GM23248 (cell line): ENCODE measurements around the gene CEACAM1. TPM values are rescaled to one million over a fixed set of nuclear protein-coding genes. Genes with fewer than 3 reads are reported as not detected.

Experiments used
- DNase-seq: peaks from one replicate; pipeline ENCODE4 v3.0.0-alpha.2; 2015
- H2AFZ ChIP-seq: fragments of 200-600 bp; sonication (generic); 2 replicates; pipeline ENCODE4 v1.6.1; 2016; ENCODE audit warnings: antibody characterized with exemption
- H3F3A ChIP-seq: fragments of 200-600 bp; sonication (generic); 2 replicates; pipeline ENCODE4 v1.6.1; 2016; ENCODE audit warnings: mild to moderate bottlenecking, antibody characterized with exemption, mixed run types; ENCODE audit not compliant: insufficient read depth
- H3K27ac ChIP-seq: fragments of 200-600 bp; sonication (generic); 2 replicates; pipeline ENCODE4 v1.5.1; 2016; ENCODE audit warnings: mild to moderate bottlenecking
- H3K27me3 ChIP-seq: fragments of 200-600 bp; sonication (generic); replicated peaks from 2 replicates; pipeline ENCODE4 v1.6.1; 2016; ENCODE audit warnings: mild to moderate bottlenecking; ENCODE audit not compliant: insufficient read depth
- H3K36me3 ChIP-seq: fragments of 200-600 bp; sonication (generic); 2 replicates; pipeline ENCODE4 v1.6.1; 2016; ENCODE audit warnings: low read depth, mild to moderate bottlenecking
- H3K4me1 ChIP-seq: fragments of 200-600 bp; sonication (generic); 2 replicates; pipeline ENCODE4 v1.6.1; 2016; ENCODE audit warnings: mild to moderate bottlenecking; ENCODE audit not compliant: insufficient read depth
- H3K4me2 ChIP-seq: fragments of 200-600 bp; sonication (generic); one replicate; pipeline ENCODE4 v1.6.1; 2016; ENCODE audit warnings: mild to moderate bottlenecking; ENCODE audit not compliant: unreplicated experiment
- H3K4me3 ChIP-seq: fragments of 200-600 bp; sonication (generic); 2 replicates; pipeline ENCODE4 v1.5.1; 2016; ENCODE audit warnings: mild to moderate bottlenecking
- H3K79me2 ChIP-seq: fragments of 200-600 bp; sonication (generic); 2 replicates; pipeline ENCODE4 v1.6.1; 2016; ENCODE audit warnings: mild to moderate bottlenecking; ENCODE audit not compliant: insufficient read depth
- H3K9ac ChIP-seq: fragments of 200-600 bp; sonication (generic); 2 replicates; pipeline ENCODE4 v1.6.1; 2016; ENCODE audit warnings: mild to moderate bottlenecking
- H3K9me2 ChIP-seq: fragments of 200-600 bp; sonication (generic); 2 replicates; pipeline ENCODE4 v1.6.1; 2016; ENCODE audit warnings: mixed run types, mild to moderate bottlenecking, moderate library complexity; ENCODE audit not compliant: insufficient read depth
- H3K9me3 ChIP-seq: fragments of 200-600 bp; sonication (generic); one replicate; pipeline ENCODE4 v1.6.1; 2017; ENCODE audit warnings: low read depth
- H4K20me1 ChIP-seq: fragments of 200-600 bp; sonication (generic); 2 replicates; pipeline ENCODE4 v1.6.0; 2016; ENCODE audit not compliant: insufficient read depth
- EZH2 ChIP-seq: fragments of 200-600 bp; sonication (generic); IDR thresholded peaks from 2 replicates; pipeline ENCODE4 v1.6.1; 2018; ENCODE audit warnings: antibody characterized with exemption, mild to moderate bottlenecking; ENCODE audit not compliant: insufficient read depth, poor library complexity, severe bottlenecking
- EZH2phosphoT487 ChIP-seq: fragments of 200-600 bp; sonication (generic); IDR thresholded peaks from 2 replicates; pipeline ENCODE4 v1.6.1; 2018; ENCODE audit warnings: antibody characterized with exemption, moderate library complexity, mild to moderate bottlenecking, low read depth; ENCODE audit not compliant: insufficient read depth
- WGBS, 2 experiments: methylation state at CpG; one replicate each; pipeline ENCODE4 v1.1.6; 2015 to 2017; ENCODE audit warnings: low lambda C conversion rate in 2 of 2, low coverage in 1 of 2; ENCODE audit errors: missing lambda C conversion rate in 2 of 2; 5-methylcytosine and 5-hydroxymethylcytosine counted together
- in situ Hi-C: fragments of 300-500 bp; cut with MboI; formaldehyde crosslinking; loops from 2 replicates; pipeline ENCODE4 v1.15.0; 2020
- polyA plus RNA-seq: library from polyadenylated mRNA; unstranded; fragments of >200 nt; fragmentation: Nextera tagmentation; extraction: Ambion mirVana; gene quantifications from 2 replicates; pipeline ENCODE4 v1.2.1, GENCODE V29; 2016
- total RNA-seq: library from RNA; depleted of rRNA; stranded (reverse); fragments of >200 nt; shearing (Covaris generic); gene quantifications from 2 replicates; pipeline ENCODE4 v1.2.3, GENCODE V29; 2014

Gene CEACAM1
- total and polyA plus RNA-seq, 2 experiments from 2014 or later = not detected

GRCh38 chr19:42555801-42556200, 27.5 kb upstream of the CEACAM1 start:
- Histone ChIP-seq H3K4me1 (no peaks in the 10 kb centered on the region), H3K9me2 (no peaks in the 10 kb centered on the region), H3K4me3 (no peak overlapping the region), H3K36me3 (no peaks in the 10 kb centered on the region), H3F3A (no peaks in the 10 kb centered on the region), H3K27me3 (peaks cover 83% of the 10 kb centered on the region), H2AFZ (no peak overlapping the region), H3K27ac (no peak overlapping the region), H3K4me2 (no peak overlapping the region), H3K9me3 (no peaks in the 10 kb centered on the region), H3K9ac (no peak overlapping the region), H4K20me1 (no peaks in the 10 kb centered on the region), H3K79me2 (no peaks in the 10 kb centered on the region)
- no peak for DNase-seq
- WGBS, 2 experiments = 55 to 61% methylated on average over 8 to 10 of the region's 10 CpGs
- in situ Hi-C loops = no loop called here
- TF ChIP-seq EZH2phosphoT487 (no peak), EZH2 (no peak)

GRCh38 chr19:42555317-42555716, 27.0 kb upstream of the CEACAM1 start:
- H3K9me3 ChIP-seq = no peaks in the 10 kb centered on the region
- H3K4me3 ChIP-seq = no peak overlapping the region
- TF ChIP-seq EZH2phosphoT487 (no peak), EZH2 (no peak)
- H3K4me1 ChIP-seq = no peaks in the 10 kb centered on the region
- H3K27ac ChIP-seq = no peak overlapping the region
- WGBS, 2 experiments = 27 to 37% methylated on average over 5 of the region's 5 CpGs
- no peaks in the 10 kb centered on the region for H3K36me3 ChIP-seq
- no peaks in the 10 kb centered on the region for H3F3A ChIP-seq
- H3K9ac ChIP-seq = no peak overlapping the region
- H4K20me1 ChIP-seq = no peaks in the 10 kb centered on the region
- no peaks in the 10 kb centered on the region for H3K9me2 ChIP-seq
- in situ Hi-C loops = no loop called here
- no peaks in the 10 kb centered on the region for H3K79me2 ChIP-seq
- DNase-seq = no peak
- peaks cover 83% of the 10 kb centered on the region for H3K27me3 ChIP-seq
- no peak overlapping the region for H2AFZ ChIP-seq
- no peak overlapping the region for H3K4me2 ChIP-seq

GRCh38 chr19:42554046-42554575, 25.8 kb upstream of the CEACAM1 start:
- no peaks in the 10 kb centered on the region for H3F3A ChIP-seq
- no peaks in the 10 kb centered on the region for H4K20me1 ChIP-seq
- no peak overlapping the region for H3K4me3 ChIP-seq
- no peaks in the 10 kb centered on the region for H3K4me1 ChIP-seq
- DNase-seq = no peak
- H3K9me2 ChIP-seq = no peaks in the 10 kb centered on the region
- no peaks in the 10 kb centered on the region for H3K79me2 ChIP-seq
- TF ChIP-seq EZH2 = no peak
- no peak for TF ChIP-seq EZH2phosphoT487
- in situ Hi-C loops = no loop called here
- H3K9ac ChIP-seq = no peak overlapping the region
- peaks cover 81% of the 10 kb centered on the region for H3K27me3 ChIP-seq
- no peak overlapping the region for H3K4me2 ChIP-seq
- H3K27ac ChIP-seq = no peak overlapping the region
- 51 to 55% methylated on average over 3 of the region's 3 CpGs for WGBS, 2 experiments
- H3K36me3 ChIP-seq = no peaks in the 10 kb centered on the region
- no peak overlapping the region for H2AFZ ChIP-seq
- H3K9me3 ChIP-seq = no peaks in the 10 kb centered on the region

- Histone ChIP-seq H3F3A (no peaks in the 10 kb centered on the region), H3K4me2 (no peak overlapping the region), H3K9me3 (no peaks in the 10 kb centered on the region), H4K20me1 (no peaks in the 10 kb centered on the region), H3K4me3 (no peak overlapping the region), H3K27ac (no peak overlapping the region), H3K4me1 (no peaks in the 10 kb centered on the region), H2AFZ (no peak overlapping the region), H3K9ac (no peak overlapping the region), H3K36me3 (no peaks in the 10 kb centered on the region), H3K27me3 (peaks cover 80% of the 10 kb centered on the region), H3K9me2 (no peaks in the 10 kb centered on the region), H3K79me2 (no peaks in the 10 kb centered on the region)
- peak; percentile 85 for DNase-seq
- in situ Hi-C loops = no loop called here
- WGBS, 2 experiments = 55 to 59% methylated on average over 6 to 8 of the region's 8 CpGs
- TF ChIP-seq EZH2 (no peak), EZH2phosphoT487 (peak; percentile 86; the same call in 1 of the 2 replicates)
Measured at GRCh38 chr19:42553292-42554045, 25.2 kb upstream of the CEACAM1 start.
